HG02571 (cell line): ENCODE data around the gene BCAR1.
"Not testable (repeated sequence)": the region's sequence is repeated elsewhere in the genome, so short reads cannot be mapped to it uniquely, and the experiment has no call there.

Experiments used
- ATAC-seq: cut with Tn5 transposase; IDR thresholded peaks from one replicate; pipeline ENCODE4 v1.9.1; 2021; ENCODE audit warnings: mild to moderate bottlenecking, moderate library complexity; ENCODE audit not compliant: unreplicated experiment

The BCAR1 gene

GRCh38 chr16:75251280-75252048, at the start of gene BCAR1:
BCAR1 (minus strand) TSS chr16:75251624; CDS start chr16:75251482, 142 bp downstream.
- ATAC-seq: peak; percentile 66

- no peak for ATAC-seq
These were observed 46.8 kb upstream of the BCAR1 start for GRCh38 chr16:75298267-75298666.

GRCh38 chr16:75296606-75297005, 45.2 kb upstream of the BCAR1 start:
- no peak for ATAC-seq

GRCh38 chr16:75294773-75295459, 43.5 kb upstream of the BCAR1 start:
- no peak for ATAC-seq

- ATAC-seq: no peak
These were observed 42.3 kb upstream of the BCAR1 start for GRCh38 chr16:75293772-75294171.

GRCh38 chr16:75293173-75293572, 41.7 kb upstream of the BCAR1 start:
- no peak for ATAC-seq

GRCh38 chr16:75292691-75293090, 41.3 kb upstream of the BCAR1 start:
- ATAC-seq: no peak

GRCh38 chr16:75289189-75289588, 37.8 kb upstream of the BCAR1 start:
- ATAC-seq: no peak

GRCh38 chr16:75288596-75289120, 37.2 kb upstream of the BCAR1 start:
- no peak for ATAC-seq

GRCh38 chr16:75288181-75288580, 36.8 kb upstream of the BCAR1 start:
- no peak for ATAC-seq

- ATAC-seq: no peak
These were observed 36.3 kb upstream of the BCAR1 start for GRCh38 chr16:75287708-75288107.

- no peak for ATAC-seq
These were observed 35.0 kb upstream of the BCAR1 start for GRCh38 chr16:75286389-75286788.

- no peak for ATAC-seq
These were observed 31.2 kb upstream of the BCAR1 start for GRCh38 chr16:75282466-75283281.

- no peak for ATAC-seq
These were observed 30.4 kb upstream of the BCAR1 start for GRCh38 chr16:75281826-75282225.

- not testable (repeated sequence) for ATAC-seq
These were observed 29.6 kb upstream of the BCAR1 start for GRCh38 chr16:75281009-75281408.

- no peak for ATAC-seq
These were observed 28.9 kb upstream of the BCAR1 start for GRCh38 chr16:75280331-75280804.

- ATAC-seq: no peak
These were observed 27.9 kb upstream of the BCAR1 start for GRCh38 chr16:75279305-75279704.

GRCh38 chr16:75273054-75273925, 21.9 kb upstream of the BCAR1 start:
- ATAC-seq: no peak

GRCh38 chr16:75272629-75273028, 21.2 kb upstream of the BCAR1 start:
- not testable (repeated sequence) for ATAC-seq

GRCh38 chr16:75272097-75272551, 20.7 kb upstream of the BCAR1 start:
- ATAC-seq: no peak
